DMS 273 treated with DMSO at 0.1 percent for 48 hours (cell line): ENCODE results near the gene RCC1.
"Not testable (repeated sequence)": the region's sequence is repeated elsewhere in the genome, so short reads cannot be mapped to it uniquely, and the experiment has no call there.

Experiments
- DNase-seq: peaks from one replicate; lab custom pipeline; 2025; lab: John Stamatoyannopoulos, UW

RCC1 gene, protein sequence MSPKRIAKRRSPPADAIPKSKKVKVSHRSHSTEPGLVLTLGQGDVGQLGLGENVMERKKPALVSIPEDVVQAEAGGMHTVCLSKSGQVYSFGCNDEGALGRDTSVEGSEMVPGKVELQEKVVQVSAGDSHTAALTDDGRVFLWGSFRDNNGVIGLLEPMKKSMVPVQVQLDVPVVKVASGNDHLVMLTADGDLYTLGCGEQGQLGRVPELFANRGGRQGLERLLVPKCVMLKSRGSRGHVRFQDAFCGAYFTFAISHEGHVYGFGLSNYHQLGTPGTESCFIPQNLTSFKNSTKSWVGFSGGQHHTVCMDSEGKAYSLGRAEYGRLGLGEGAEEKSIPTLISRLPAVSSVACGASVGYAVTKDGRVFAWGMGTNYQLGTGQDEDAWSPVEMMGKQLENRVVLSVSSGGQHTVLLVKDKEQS

DNA sequence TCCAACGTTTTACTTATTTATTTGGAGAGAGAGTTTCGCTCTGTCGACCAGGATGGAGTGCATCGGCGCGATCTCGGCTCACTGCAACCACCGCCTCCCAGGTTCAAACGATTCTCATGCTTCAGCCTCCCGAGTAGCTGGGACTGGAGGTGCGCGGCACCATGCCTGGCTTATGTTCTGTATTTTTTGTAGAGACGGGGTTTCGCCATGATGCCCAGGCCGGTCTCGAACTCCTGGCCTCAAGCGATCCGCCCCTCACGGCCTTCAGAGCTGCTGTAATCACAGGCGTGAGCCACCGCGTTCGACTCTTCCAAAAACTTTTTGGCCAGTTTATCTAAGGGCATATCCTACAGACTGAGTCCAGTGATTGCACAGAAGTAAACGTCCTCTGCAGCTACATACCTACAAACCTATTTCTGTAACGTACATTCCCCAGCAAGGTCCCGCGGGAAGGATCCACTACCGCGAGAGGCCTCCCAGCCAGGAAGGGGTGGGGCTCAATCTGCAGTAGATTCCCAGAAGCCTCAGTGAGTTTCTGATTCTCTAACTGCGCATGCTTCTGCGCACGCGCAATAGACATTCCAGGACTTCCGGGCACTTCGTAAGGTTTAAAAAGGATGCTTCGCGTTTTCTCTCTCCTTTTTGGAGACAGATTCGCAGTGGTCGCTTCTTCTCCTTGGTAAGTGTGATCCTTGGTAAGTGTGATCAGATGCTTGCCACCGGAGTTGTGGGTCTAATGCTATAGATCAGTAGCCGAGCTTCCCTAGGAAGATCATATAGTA lies at the start of gene RCC1:
TSS of gene RCC1 (plus strand) at position 638 of the 782 bp plus-strand sequence. CDS start 23,824 bp downstream, outside the sequence.
- DNase-seq = peak; percentile 96

DNA sequence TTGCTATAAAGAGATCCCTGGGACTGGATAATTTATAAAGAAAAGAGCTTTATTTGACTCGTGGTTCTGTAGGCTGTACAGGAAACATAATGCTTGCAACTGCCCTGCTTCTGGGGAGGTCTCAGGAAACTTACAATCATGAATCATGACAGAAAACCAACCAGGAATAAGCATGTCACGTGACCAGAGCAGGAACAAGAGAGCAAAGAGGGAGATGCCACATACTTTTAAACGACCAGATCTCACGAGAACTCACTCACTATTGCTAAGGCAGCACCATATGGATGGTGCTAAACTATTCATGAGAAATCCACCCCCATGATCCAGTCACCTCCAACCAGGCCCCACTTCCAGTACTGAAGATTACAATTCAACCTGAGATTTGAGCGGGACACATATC lies 49.8 kb upstream of the RCC1 start:
- peak; percentile 14 for DNase-seq

DNA sequence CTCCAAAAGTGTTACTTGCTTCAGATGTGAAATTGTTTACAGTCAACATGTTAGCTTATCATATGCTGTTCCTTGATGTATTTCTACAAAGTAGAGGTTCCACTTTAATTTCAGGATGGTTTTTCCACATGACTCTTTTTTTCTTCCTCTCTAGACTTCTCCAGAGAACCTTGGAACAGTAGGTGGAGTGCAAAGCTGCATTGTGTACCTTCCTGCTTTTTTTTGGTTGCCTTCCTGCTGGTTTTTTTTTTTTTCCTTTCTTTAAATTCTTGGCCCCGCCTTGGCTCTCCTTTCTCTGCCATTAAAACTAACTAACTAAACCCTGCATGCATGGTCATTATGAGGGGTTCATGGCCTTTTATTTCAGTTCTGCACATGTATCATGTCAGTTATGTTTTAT lies 48.2 kb upstream of the RCC1 start:
- DNase-seq = no peak

DNA sequence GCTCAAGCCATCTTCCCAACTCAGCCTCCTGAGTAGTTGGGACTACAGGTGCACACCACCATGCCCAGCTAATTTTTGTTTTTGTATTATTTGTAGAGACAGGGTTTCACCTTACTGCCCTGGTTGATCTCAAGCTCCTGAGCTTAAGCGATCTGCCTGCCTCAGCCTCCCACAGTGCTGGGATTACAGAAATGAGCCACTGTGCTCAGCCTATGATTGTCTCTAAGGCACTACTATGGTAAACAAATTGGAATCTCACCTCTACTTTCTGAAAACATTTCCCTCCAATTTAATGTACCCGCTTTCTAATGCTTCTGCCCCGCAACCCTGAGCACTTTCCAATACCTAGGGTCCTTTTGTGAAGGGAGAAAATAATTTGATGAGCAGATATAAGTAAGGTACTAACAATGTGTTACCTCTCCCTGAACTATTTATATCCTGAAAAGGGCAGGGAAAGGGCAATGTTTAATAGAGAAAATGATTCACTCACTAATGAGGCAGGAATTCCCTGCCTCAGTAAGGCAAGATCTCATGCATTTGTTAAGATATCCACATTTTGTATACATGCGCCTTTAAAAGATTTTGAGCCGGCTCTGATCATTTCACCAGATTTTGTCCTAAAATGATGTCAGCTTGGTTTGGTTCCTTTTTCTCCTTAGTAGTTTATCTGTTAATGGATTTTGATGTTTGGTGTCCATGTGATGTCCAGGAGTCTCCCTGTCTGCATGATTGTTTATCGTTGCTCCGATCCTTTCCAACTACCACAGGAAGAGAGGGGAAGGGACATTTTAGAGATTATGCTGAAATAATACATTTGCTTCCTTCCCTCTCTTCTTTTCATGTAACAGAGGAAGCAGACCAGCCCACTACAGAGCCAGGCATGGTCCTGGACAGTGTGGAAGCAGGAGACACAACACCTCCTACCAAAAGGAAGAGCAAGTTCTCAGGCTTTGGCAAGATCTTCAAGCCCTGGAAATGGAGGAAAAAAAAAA lies 47.3 kb upstream of the RCC1 start:
- DNase-seq = no peak

DNA sequence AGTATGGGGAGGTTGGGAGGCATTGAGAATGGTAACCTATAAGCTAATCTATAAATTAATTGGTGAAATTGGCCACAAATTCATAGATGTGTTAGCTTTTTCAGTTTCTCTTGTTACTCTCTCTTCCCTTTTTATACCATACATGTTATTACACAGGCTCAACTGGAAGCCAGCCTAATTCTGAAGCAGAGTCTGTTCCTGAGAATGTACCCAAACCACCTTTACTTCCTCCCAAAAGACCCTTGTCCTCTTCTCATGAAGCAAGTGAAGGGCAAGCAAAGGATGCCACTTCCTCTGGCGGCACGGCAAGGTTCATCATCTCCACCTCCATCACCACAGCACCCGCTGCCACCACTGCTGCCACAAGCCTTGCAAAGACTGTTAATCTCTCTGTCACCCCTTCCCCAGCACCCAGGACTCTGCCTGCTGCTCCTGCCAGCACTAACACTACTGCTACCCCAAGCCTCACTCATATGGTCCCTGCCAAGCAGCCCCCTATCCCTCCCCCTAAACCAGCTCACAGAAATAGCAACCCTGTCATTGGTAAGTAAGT lies 39.5 kb upstream of the RCC1 start:
- DNase-seq = no peak

DNA sequence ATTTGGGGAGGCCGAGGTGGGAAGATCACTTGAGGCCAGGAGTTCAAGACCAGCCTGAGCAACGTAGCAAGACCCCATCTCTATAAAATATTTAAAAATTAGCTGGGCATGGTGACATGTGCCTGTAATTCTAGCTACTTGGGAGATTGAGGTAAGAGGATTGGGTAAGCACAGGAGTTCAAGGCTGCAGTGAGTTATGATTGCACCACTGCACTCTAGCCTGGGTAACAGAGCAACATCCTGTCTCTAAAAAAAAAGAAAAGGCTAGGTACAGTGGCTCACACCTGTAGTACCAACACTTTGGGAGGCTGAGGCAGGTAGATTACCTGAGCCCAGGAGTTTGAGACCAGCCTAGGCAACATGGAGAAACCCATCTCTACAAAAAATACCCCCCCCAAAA lies 35.7 kb upstream of the RCC1 start:
- DNase-seq = no peak

DNA sequence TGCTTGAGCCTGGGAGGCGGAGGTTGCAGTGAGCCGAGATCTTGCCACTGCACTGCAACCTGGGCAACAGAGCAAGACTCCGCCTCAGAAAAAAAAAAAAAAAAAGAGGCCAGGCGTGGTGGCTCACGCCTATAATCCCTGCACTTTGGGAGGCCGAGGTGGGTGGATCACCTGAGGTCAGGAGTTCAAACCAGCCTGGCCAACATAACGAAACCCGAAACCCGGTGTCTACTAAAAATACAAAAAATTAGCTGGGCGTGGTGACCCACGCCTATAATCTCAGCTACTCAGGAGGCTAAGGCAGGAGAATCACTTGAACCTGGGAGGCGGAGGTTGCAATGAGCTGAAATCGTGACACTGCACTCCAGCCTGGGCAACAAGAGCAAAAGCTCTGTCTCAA lies 26.3 kb upstream of the RCC1 start:
- not testable (repeated sequence) for DNase-seq

DNA sequence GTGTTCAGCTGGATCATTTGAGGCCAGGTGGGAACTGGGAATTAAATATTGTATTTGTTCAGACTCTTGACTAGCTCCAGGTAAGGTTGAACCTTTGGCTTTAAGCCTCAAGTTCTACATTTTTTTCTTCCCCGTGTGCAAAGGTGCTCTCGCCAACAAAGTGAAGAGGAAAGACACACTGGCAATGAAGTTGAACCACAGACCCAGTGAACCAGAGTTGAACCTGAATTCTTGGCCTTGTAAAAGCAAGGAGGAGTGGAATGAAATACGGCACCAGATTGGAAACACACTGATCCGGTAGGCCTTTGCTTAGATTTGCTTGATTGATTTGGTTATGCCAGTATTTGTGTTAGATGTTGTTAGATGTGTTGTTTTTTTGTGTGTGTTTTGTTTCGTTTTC lies 25.5 kb upstream of the RCC1 start:
- no peak for DNase-seq

DNA sequence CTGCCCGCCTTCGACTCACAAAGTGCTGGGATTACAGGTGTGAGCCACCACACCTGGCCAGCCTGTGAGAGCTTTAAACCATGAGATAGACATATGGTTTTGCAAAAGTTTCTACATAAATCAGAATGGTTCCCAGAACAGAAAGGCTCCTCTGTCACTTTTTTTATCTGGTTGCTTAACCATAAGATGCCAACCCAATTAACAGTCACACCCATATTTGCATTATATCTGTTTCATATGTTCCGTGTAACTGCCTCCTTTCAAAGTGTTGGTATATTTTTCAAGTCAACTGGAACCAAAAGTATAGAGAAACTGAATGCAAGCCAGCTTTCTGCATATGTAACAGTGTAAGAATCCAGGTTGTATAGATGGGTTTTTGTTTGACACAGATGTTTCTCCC lies 23.7 kb upstream of the RCC1 start:
- DNase-seq = no peak

DNA sequence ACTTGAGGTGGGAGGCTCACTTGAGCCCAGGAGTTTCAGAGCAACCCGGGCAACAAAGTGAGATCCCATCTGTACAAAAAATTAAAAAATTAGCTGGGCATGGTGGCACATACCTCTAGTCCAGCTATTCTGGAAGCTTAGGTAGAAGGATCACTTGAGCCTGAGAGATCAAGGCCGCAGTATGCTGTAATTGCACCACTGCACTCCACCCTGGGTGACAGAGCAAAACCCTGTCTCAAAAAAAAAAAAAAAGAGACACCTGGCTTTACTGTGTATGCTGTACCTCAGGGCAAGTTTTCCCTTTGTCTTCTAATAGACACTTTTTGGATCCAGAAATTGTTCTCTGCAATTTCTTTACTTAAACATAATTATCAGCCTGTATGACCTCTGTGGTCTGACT lies 23.1 kb upstream of the RCC1 start:
- DNase-seq = no peak

DNA sequence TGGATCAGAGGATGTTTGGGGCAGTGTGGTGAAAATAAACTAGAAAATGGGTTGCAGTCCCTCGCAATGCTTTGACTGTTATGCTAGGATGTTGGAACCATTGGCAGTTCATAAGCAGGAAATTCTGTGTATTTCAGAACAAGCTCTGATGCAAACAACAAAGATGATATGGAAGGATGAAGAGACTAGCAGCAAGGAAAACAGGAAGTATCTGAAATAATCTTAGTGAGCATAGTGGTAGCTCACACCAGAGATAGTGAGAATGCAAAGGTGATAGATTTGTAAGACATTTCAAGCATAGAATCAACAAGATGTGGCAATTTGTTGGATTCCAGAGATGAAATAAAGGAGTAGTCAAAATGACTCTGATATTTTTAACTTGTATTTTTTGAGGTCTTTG lies 11.1 kb upstream of the RCC1 start:
- no peak for DNase-seq

DNA sequence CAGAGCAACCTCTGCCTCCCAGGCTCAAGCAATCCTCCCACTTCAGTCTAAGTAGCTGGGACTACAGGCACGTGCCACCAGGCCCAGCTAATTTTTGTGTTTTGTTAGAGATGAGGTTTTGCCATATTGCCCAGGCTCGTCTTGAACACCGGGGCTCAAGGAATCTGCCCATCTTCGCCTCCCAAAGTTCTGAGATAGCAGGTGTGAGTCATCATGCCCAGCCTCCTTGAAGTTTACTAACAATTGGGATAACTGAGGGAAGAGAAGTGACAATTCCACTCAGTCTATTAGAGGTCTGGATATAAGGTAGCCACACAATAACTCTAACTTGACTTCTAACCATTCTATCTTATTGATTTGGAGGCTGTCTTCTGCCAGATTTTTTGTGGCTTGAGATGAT lies 6.3 kb upstream of the RCC1 start:
- DNase-seq = no peak

DNA sequence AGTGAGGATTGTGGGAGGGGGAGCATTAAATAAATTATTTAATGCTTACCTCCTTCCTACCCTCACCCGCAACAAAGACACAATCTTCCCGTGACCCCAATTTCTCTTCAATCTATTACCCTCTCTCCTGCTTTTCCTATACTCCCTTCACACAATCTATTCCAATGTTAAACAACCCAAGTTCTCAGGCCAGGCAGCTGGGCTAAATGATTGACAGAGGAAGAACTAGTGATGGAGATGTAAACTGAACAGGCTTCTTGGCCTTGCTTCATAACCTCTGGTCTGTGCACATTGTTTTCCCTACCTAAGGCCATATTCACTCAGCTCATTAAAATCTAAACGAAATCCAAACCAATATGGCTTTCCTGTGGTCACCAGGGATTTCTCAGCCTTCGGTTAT lies 3.9 kb upstream of the RCC1 start:
- DNase-seq = no peak

DNA sequence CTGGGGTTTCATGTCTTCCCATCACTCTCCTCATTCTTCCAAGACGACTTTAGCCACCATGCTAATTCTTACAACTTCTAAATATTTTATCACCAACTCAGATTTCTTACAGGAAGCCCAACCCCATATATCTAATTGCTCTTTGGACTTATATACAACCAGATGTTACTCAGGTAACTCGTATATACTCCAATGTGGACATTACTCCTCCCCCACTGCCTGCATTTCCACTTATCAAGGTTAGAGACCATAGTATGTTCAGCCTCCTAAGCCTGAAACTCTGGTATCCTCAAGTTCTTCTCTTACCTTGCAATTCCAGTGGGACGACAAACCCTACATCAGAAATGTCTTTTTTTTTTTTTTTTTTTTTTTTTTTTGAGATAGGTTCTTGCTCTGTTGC lies 2.7 kb upstream of the RCC1 start:
- DNase-seq = no peak

DNA sequence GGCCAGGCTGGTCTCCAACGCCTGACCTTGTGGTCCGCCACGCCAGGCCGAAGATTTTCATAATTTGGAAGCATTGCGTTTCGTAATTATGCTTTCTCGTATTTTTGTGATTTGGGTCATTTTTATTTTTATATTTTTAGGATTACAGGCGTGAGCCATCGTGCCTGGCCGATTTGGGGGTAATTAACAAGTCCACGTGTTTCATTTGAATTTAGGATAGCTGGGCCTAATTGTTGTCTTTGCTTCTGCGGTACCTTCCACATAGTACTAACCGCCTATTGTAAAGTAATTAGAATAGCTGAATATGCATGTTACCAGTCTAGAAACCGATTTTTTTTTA lies 1.0 kb downstream of the RCC1 start:
- no peak for DNase-seq

DNA sequence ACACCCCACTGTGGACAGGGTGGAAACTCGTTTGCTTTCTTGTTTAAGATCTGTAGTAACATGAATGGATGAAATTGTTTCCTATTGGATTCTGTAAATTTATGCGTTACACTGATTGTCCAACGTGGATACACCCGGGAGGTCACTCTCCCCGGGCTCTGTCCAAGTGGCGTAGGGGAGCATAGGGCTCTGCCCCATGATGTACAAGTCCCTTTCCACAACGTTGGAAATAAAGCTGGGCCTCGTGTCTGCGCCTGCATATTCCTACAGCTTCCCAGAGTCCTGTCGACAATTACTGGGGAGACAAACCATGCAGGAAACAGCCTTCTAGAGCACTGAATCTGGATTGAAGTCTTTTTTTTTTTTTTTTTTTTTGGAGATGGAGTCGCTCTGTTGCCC lies 1.4 kb downstream of the RCC1 start:
- DNase-seq = no peak

DNA sequence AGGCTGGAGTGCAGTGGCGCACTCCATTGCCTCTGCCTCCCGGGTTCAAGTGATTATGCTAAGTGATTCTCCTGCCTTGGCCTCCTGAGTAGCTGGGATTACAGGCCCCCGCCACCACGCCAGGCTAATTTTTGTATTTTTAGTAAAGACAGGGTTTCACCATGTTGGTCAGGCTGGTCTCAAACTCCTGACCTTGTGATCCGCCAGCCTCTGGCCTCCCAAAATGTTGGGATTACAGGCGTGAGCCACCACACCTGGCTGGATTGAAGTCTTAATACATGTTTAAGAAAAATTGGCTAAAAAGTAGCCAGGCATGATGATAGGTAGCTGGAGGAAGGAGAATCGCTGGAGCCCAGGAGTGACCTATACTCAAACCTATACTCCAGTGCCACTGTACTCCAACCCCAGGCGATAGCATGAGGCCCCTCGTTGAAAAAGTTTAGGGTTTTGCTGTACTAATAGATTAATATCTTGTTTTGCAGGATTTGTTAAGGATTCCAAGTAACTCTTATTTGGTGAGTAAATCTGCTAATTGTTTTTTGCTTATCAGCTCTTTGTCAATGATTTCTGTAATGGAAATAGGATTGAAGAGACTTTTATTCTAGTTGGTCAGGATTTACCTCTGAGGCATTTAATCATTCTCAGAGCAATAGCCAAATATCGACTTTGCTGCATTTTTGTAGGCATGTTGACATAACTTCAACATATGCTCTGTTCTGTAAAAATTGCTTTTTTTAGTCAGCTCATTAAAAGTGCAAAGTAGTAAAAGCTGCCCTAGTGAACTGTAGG lies 2.0 kb downstream of the RCC1 start:
- DNase-seq = no peak

DNA sequence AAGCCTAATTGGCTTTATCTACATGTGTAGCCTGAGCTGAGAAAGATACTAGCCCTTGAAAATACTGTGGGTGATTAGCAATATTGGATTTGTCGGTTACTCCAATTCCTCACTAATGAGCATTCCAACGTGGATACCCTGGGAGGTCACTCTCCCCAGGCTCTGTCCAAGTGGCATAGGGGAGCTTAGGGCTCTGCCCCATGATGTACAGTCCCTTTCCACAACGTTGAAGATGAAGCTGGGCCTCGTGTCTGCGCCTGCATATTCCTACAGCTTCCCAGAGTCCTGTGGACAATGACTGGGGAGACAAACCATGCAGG lies 2.6 kb downstream of the RCC1 start:
- DNase-seq = no peak

DNA sequence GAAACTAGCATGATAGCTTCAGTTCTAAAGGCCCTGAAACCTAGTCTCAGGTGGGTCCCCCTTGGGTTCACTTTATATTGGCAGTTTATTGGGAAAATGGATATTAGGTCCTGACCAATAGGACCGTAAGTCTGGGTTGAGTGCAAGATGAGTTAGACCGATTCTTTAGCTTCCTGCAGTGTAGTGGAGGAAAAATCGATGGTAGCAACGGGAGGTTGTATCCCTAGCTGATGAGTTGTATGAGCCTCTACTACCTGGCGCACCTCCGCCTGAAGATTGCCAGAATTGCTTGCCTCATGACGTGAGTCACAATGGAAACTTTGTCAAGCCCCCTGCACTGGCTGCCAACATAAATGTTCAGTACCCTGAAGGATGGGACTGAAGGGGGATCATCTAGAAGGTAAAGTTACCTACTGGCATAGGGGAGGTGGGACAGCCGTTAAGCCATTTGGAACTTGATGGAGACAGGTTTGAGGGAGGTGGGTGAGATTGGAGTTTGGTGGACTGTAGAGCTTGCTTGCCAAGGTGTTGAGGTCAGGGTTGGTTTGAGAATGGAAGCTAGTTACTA lies 3.9 kb downstream of the RCC1 start:
- DNase-seq = peak; percentile 54

DNA sequence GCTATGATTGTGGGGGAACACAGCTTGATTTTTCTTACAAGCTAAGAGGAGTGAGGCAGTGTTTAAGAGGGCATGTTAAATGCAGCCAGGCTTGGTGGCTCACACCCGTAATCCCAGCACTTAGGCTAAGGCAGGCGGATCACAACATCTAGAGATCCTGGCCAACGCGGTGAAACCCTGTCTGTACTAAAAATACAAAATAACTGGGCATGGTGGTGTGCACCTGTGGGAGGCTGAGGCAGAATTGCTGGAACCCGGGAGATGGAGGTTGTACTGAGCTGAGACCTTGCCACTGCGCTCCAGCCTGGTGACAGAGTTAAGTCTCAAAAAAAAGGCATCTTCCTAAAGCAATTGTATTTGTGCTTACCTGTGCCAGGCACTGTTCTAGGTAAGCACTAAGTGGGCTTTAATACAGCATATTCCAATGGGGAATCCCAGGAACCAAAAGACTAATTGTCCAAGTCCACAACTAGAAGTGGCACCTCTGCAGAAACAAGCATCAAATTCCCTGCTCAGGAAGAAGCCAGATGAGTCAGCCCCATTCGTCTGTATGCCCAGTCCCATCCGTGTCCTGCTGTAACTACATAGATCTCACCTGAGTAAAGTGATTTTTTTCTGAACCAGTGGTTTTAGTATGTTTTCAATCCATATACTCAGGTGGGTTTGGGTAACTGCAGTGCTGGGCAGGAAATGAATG lies 4.6 kb downstream of the RCC1 start:
- DNase-seq = peak; percentile 88
